Type B pancreatic cell (in vitro differentiated cells): ENCODE data around the gene GPS1. TPM values are rescaled to one million over a fixed set of nuclear protein-coding genes. Genes with fewer than 3 reads are reported as not detected.

Experiments
- DNase-seq: peaks from one replicate; pipeline ENCODE4 v3.0.0; 2021; ENCODE audit warnings: mixed read lengths; ENCODE audit not compliant: unreplicated experiment; ENCODE audit errors: extremely low spot score
- H3K27ac Mint-ChIP-seq: 2 replicates; pipeline ENCODE4 v1.8.0; 2021; ENCODE audit warnings: mild to moderate bottlenecking, mixed read lengths
- H3K27me3 Mint-ChIP-seq: 2 replicates; pipeline ENCODE4 v1.8.0; 2021; ENCODE audit warnings: mixed read lengths
- H3K36me3 Mint-ChIP-seq: 2 replicates; pipeline ENCODE4 v1.8.0; 2021; ENCODE audit warnings: mixed read lengths
- H3K4me1 Mint-ChIP-seq: one replicate; pipeline ENCODE4 v1.8.0; 2021; ENCODE audit warnings: mixed read lengths; ENCODE audit not compliant: unreplicated experiment
- H3K4me3 Mint-ChIP-seq: 2 replicates; pipeline ENCODE4 v1.8.0; 2021; ENCODE audit warnings: mild to moderate bottlenecking, mixed read lengths
- H3K9me3 Mint-ChIP-seq: 2 replicates; pipeline ENCODE4 v1.8.0; 2021; ENCODE audit warnings: mixed read lengths
- total RNA-seq: library from RNA; stranded (reverse); gene quantifications from 2 replicates; pipeline ENCODE4 v1.2.1, GENCODE V29; 2021; ENCODE audit warnings: low replicate concordance
- TF ChIP-seq, protein P1 (sequence below): fragments of 200-600 bp; sonication (generic); conservative IDR thresholded peaks from 2 replicates; pipeline ENCODE4 v1.5.0; 2021; ENCODE audit warnings: antibody characterized with exemption, mild to moderate bottlenecking

Gene GPS1
- total RNA-seq, 1 donor from 2014 or later, result 111 TPM

DNA sequence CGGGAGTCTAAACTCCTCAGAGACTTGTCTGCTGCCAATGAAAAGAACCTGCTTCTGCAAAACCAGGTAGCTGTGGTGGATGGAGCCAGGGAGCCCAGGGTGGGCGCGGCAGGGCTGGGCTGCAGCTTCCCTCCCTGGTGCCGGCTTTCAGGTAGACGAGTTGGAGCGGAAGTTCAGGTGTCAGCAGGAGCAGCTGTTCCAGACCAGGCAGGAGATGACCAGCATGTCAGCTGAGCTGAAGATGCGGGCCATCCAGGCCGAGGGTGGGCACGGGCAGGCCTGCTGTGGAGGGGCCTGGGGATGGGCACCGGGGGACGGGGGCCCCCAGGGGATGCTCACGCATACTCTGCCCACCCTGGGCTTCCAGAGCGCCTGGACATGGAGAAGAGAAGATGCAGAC is 23.5 kb upstream of the GPS1 start:
- no peaks in the 10 kb centered on the region for H3K9me3 Mint-ChIP-seq
- TF ChIP-seq, protein P1, sequence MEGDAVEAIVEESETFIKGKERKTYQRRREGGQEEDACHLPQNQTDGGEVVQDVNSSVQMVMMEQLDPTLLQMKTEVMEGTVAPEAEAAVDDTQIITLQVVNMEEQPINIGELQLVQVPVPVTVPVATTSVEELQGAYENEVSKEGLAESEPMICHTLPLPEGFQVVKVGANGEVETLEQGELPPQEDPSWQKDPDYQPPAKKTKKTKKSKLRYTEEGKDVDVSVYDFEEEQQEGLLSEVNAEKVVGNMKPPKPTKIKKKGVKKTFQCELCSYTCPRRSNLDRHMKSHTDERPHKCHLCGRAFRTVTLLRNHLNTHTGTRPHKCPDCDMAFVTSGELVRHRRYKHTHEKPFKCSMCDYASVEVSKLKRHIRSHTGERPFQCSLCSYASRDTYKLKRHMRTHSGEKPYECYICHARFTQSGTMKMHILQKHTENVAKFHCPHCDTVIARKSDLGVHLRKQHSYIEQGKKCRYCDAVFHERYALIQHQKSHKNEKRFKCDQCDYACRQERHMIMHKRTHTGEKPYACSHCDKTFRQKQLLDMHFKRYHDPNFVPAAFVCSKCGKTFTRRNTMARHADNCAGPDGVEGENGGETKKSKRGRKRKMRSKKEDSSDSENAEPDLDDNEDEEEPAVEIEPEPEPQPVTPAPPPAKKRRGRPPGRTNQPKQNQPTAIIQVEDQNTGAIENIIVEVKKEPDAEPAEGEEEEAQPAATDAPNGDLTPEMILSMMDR, result no peak
- H3K27ac Mint-ChIP-seq, result no peak overlapping the region
- DNase-seq, result no peak
- peaks cover 6% of the 10 kb centered on the region for H3K4me1 Mint-ChIP-seq
- no peaks in the 10 kb centered on the region for H3K27me3 Mint-ChIP-seq
- H3K4me3 Mint-ChIP-seq, result no peak overlapping the region
- H3K36me3 Mint-ChIP-seq, result no peaks in the 10 kb centered on the region

DNA sequence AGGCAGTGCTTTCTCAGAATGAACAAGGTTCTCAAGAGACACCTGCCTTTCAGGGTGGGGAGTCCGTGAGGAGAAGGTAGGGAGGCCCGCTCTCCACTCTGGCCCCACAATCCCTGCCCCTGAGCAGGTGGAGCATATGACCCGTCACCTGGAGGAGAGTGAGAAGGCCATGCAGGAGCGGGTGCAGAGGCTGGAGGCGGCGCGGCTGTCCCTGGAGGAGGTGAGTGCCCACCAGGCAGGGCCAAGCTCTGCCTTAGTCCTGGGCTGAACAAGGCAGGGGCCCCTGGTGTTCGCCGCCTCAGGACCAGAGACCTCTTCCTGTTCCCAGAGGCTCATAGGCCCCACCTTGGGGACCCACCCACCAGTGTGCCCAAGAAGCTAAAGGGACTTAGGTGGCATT is 22.7 kb upstream of the GPS1 start:
- no peak for DNase-seq
- TF ChIP-seq, protein P1, result no peak
- H3K4me3 Mint-ChIP-seq, result peak overlapping the region; percentile 59
- peaks cover 6% of the 10 kb centered on the region for H3K4me1 Mint-ChIP-seq
- H3K27me3 Mint-ChIP-seq, result no peaks in the 10 kb centered on the region
- H3K9me3 Mint-ChIP-seq, result no peaks in the 10 kb centered on the region
- H3K36me3 Mint-ChIP-seq, result no peaks in the 10 kb centered on the region
- no peak overlapping the region for H3K27ac Mint-ChIP-seq

DNA sequence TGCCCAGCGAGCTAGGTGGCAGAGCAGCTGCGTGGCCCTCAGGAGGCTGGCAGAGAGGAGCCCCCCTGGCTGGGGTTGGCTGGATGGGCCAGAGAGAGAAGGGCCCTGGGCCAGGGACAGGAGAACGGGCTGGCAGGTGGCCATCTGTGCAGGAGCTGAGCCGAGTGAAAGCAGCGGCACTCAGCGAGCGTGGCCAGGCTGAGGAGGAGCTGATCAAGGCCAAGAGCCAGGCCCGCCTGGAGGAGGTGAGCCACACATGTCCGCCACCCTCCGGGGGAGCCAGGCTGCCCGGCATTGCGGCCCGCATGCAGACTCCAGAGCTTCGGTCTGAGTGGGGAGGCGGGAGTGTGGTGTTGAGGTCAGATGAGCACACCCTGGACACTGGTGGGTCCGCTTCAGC is 22.3 kb upstream of the GPS1 start:
- peaks cover 4% of the 10 kb centered on the region for H3K4me1 Mint-ChIP-seq
- no peaks in the 10 kb centered on the region for H3K36me3 Mint-ChIP-seq
- H3K9me3 Mint-ChIP-seq, result no peaks in the 10 kb centered on the region
- H3K27ac Mint-ChIP-seq, result no peak overlapping the region
- DNase-seq, result no peak
- TF ChIP-seq, protein P1, result no peak
- H3K4me3 Mint-ChIP-seq, result peak overlapping the region; percentile 76
- H3K27me3 Mint-ChIP-seq, result no peaks in the 10 kb centered on the region

DNA sequence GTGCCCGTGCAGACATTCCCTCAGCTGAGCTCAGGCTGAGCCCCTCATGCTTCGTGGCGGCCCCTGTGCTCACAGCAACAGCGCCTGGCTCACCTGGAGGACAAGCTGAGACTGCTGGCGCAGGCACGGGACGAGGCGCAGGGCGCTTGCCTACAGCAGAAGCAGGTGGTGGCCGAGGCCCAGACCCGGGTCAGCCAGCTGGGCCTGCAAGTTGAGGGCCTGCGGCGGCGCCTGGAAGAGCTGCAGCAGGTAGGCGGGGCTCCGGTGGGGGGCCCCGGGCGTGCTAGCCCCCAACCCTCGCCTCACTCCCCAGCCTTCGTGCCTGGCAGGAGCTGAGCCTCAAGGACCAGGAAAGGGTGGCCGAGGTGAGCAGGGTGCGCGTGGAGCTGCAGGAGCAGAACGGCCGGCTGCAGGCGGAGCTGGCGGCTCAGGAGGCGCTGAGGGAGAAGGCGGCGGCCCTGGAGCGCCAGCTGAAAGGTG is 21.7 kb upstream of the GPS1 start:
- Mint-ChIP-seq H3K9me3 (no peaks in the 10 kb centered on the region), H3K27me3 (no peaks in the 10 kb centered on the region), H3K27ac (no peak overlapping the region), H3K4me1 (peaks cover 6% of the 10 kb centered on the region), H3K4me3 (peak overlapping the region; percentile 76), H3K36me3 (peaks cover under 1% of the 10 kb centered on the region)
- TF ChIP-seq, protein P1, result no peak
- no peak for DNase-seq

DNA sequence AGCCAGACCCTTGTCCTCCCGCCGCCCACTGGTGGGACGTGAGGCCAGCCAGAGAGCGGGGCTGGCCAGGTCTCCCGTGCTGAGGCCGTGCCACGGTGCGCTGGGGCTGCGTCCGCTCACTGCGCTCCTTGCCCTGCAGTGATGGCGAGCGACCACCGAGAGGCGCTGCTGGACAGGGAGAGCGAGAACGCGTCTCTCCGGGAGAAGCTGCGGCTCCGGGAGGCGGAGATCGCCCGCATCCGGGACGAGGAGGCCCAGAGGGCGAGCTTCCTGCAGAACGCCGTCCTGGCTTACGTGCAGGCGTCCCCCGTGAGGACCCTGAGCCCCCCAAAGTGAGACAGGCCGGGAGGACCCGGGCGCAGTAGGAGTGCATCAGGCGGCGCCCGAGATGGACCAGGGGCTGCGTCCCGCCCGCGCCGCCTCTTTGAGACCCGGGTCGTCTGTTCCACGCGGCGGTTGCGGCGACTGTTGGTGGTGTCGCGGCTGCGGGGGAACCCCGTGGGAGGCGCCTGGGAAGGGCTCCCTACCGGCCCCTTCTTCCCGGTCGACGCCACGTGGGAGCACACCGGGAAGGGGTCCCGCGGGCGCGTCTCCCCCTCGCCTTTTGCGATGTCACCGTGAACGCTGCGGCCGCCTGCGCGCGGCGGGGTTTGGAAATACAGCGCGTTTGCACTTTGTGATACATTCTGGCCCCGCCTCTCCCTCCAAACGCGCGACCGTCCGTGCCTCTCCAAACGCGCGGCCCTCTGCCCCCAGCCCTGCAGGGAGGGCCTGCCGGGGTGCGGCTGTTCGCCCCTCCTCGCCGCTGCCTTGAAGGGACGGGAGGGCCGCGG is 21.0 kb upstream of the GPS1 start:
- TF ChIP-seq, protein P1, result peak; percentile 93
- H3K4me3 Mint-ChIP-seq, result peak overlapping the region; percentile 88
- peak overlapping the region; percentile 74 for H3K27ac Mint-ChIP-seq
- H3K27me3 Mint-ChIP-seq, result no peaks in the 10 kb centered on the region
- peaks cover 5% of the 10 kb centered on the region for H3K36me3 Mint-ChIP-seq
- H3K9me3 Mint-ChIP-seq, result no peaks in the 10 kb centered on the region
- H3K4me1 Mint-ChIP-seq, result peaks cover 11% of the 10 kb centered on the region
- peak; percentile 94 for DNase-seq
